Immature natural killer cell (primary cell): ENCODE data around the gene MFNG. TPM values are rescaled to one million over a fixed set of nuclear protein-coding genes. Genes with fewer than 3 reads are reported as not detected.

Experiments used
- DNase-seq, 3 donors: peaks; one replicate each; pipeline ENCODE4 v3.0.0; 2022; ENCODE audit warnings: mixed read lengths in 1 of 3
- H3K27ac Mint-ChIP-seq, 6 donors: one replicate each; pipeline ENCODE4 v1.8.0; 2020; ENCODE audit warnings: mixed read lengths in 6 of 6, mild to moderate bottlenecking in 5 of 6, inconsistent platforms in 4 of 6, moderate library complexity in 3 of 6
- H3K27me3 Mint-ChIP-seq, 3 donors: one replicate each; pipeline ENCODE4 v1.8.0; 2020 to 2021; ENCODE audit warnings: low read depth in 3 of 3, mild to moderate bottlenecking in 3 of 3, mixed read lengths in 3 of 3, moderate library complexity in 3 of 3, inconsistent platforms in 1 of 3
- H3K36me3 Mint-ChIP-seq, 3 donors: one replicate each; pipeline ENCODE4 v1.8.0; 2020; ENCODE audit warnings: mixed read lengths in 3 of 3, inconsistent platforms in 2 of 3, mild to moderate bottlenecking in 2 of 3
- H3K4me1 Mint-ChIP-seq, 2 donors: one replicate each; pipeline ENCODE4 v1.8.0; 2020; ENCODE audit warnings: inconsistent platforms in 2 of 2, mild to moderate bottlenecking in 2 of 2, mixed read lengths in 2 of 2, moderate library complexity in 1 of 2
- H3K4me3 Mint-ChIP-seq, 5 donors: one replicate each; pipeline ENCODE4 v1.8.0; 2020; ENCODE audit warnings: mild to moderate bottlenecking in 5 of 5, mixed read lengths in 5 of 5, inconsistent platforms in 3 of 5, moderate library complexity in 3 of 5
- H3K9me3 Mint-ChIP-seq, 6 donors: one replicate each; pipeline ENCODE4 v1.8.0; 2020; ENCODE audit warnings: mild to moderate bottlenecking in 6 of 6, mixed read lengths in 6 of 6, inconsistent platforms in 4 of 6, moderate library complexity in 3 of 6
- polyA plus RNA-seq, 3 donors: library from polyadenylated mRNA; unstranded; fragments of 300-500 nt; fragmentation: Illumina TruSeq; gene quantifications; one replicate each; pipeline ENCODE4 v1.2.3, GENCODE V29; 2021

MFNG gene
- polyA plus RNA-seq, 3 donors from 2014 or later: 235 to 361 (median 286) TPM

DNA sequence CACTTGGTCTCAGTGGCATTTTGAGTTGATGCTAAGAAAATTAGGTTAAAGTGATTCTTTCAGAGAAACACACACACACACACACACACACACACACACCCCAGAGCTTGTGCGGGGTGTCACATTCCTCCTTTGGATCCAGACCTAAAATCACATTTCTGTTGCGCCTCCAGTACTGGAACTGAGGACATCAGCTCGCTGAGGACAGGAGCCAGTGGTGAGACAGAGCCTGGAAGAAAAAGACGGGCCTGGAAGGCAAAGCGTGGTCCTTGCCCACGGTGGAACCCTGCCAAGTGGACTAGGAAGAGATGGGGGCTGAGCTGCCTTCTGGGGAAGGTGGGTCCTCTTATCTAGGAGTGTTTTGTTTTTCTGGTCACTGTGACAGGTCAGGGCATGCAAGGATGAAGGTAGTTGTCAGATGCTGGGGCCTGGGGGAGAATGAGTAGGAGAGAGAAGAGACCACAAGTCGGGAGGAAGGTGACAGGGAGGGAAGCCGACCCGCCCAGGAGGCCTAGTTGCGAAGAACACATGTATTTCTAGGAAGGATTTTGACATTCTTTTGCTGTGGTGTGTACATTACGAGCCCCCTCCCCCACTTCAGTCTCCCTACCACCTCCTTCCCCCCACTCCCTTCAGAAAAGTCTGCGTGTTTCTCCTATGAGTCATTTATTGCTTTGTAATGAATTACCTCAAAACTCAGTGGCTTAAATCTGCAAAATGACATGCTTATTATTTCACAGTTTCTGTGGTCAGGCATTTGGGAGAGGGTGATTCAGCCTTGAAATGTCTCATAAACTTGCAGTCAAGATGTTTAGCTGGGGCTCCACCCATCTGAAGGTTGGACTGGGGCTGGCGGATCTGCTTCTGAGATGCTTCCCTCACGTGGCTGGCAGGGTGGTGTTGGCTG lies 54.1 kb downstream of the MFNG start:
- Mint-ChIP-seq H3K27me3 (peaks cover 0 to 23% (median 5%) of the 10 kb centered on the region in 3 donors), H3K4me3 (no peak overlapping the region), H3K27ac (no peak overlapping the region), H3K9me3 (no peaks in the 10 kb centered on the region), H3K4me1 (peaks cover 0 to 4% of the 10 kb centered on the region in 2 donors), H3K36me3 (peaks cover 0 to 3% (median 0%) of the 10 kb centered on the region in 3 donors)
- DNase-seq: no peak

DNA sequence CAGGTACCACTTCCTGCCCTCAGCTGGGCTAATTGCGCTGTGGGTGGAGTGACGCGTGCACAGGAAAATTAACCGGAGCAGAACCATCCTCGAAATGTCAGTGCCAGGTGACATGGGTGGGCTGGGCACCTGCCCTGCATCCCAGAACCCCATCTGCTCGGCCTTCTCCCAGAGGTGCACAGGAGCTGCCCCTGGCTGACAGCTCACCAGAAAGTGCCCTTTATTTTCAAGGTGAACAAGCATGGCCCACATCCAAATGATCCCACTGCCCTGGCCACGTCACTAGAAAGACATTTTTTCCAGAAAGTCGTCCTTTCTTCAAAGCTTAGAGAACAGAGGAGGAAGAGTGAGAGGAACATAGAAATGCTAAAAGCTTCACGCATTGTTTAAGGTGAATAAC lies 54.8 kb downstream of the MFNG start:
- H3K9me3 Mint-ChIP-seq: no peaks in the 10 kb centered on the region
- H3K4me3 Mint-ChIP-seq: no peak overlapping the region
- no peak for DNase-seq
- peaks cover 0 to 3% (median 0%) of the 10 kb centered on the region in 3 donors for H3K36me3 Mint-ChIP-seq
- peaks cover 0 to 8% of the 10 kb centered on the region in 2 donors for H3K4me1 Mint-ChIP-seq
- no peak overlapping the region for H3K27ac Mint-ChIP-seq
- peaks cover 0 to 27% (median 9%) of the 10 kb centered on the region in 3 donors for H3K27me3 Mint-ChIP-seq

DNA sequence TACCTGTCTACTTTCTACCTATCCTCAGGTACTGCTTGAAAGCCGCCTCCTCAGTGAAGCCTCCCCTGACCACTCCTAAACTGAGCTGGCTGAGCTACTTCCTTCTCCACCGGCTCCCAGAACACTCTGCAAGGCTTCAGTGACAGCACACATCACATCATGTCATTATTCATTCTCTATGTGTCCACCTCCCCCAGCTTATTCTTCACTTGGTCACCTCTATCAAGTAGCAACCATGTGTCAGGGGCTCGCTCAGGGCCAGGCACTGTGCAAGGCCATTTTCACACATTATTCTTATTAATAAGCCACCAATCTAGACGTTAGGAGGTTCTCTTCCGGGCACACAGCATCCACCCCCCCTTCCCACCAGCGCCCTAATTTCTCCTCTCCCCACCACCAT lies 55.2 kb downstream of the MFNG start:
- peaks cover 0 to 12% of the 10 kb centered on the region in 2 donors for H3K4me1 Mint-ChIP-seq
- H3K4me3 Mint-ChIP-seq: no peak overlapping the region
- H3K27me3 Mint-ChIP-seq: peaks cover 4 to 31% (median 12%) of the 10 kb centered on the region in 3 donors
- H3K9me3 Mint-ChIP-seq: no peaks in the 10 kb centered on the region
- H3K27ac Mint-ChIP-seq: no peak overlapping the region
- peaks cover 0 to 3% (median 0%) of the 10 kb centered on the region in 3 donors for H3K36me3 Mint-ChIP-seq
- DNase-seq: no peak

DNA sequence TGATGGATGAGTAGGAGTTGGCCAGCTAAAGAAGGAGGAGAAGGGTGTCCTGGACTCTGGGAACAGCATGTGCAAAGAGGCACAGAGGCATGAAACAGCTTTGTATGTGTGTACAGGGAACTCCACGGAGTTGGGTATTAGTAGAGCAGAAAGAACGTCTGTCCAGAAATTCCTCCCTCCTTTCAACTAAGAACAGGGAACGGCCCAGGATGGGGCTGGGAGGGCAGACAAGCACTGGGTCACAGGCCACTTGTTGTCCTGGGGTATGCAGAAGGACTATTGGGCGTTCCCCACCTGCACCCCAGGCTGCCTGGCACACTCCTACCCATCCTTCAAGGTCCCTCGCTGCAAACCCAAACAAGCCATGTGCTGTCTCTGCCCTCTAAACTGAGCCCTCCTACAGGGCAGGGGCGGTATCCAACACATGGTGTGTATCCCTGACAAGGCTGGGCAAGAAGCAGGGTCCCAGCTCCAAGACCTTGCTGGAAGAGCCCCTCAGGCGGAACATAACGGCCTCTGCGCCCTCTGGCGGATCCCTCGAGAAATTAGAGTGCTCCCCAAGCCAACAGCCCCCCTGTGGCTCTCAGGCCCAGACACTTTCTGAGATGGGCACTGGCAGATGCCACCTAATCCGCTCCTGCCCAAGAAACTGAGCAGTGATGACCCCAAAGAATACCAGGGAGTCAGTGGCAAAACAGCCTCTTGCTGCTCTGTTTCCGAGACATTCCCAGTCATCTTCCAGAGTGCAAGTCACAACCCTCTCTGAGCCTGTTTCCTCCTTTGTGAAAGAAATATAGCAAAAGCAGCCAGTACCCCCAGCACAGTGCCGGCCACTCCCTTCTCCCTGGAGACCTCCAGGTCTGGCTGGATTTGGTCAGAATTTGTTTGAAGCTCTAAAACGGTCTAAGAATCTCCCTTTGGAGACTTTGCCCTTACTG lies 57.3 kb downstream of the MFNG start:
- DNase-seq: peak; percentile 42 to 62 (median 60)
- Mint-ChIP-seq H3K27ac (no peak overlapping the region), H3K9me3 (peaks cover 0 to 2% (median 0%) of the 10 kb centered on the region in 6 donors), H3K36me3 (peaks cover 0 to 3% (median 0%) of the 10 kb centered on the region in 3 donors), H3K4me1 (peaks cover 0 to 19% of the 10 kb centered on the region in 2 donors), H3K27me3 (peaks cover 4 to 36% (median 17%) of the 10 kb centered on the region in 3 donors), H3K4me3 (peak overlapping the region in 3 of 5 donors; percentile 7 to 32 (median 21))

DNA sequence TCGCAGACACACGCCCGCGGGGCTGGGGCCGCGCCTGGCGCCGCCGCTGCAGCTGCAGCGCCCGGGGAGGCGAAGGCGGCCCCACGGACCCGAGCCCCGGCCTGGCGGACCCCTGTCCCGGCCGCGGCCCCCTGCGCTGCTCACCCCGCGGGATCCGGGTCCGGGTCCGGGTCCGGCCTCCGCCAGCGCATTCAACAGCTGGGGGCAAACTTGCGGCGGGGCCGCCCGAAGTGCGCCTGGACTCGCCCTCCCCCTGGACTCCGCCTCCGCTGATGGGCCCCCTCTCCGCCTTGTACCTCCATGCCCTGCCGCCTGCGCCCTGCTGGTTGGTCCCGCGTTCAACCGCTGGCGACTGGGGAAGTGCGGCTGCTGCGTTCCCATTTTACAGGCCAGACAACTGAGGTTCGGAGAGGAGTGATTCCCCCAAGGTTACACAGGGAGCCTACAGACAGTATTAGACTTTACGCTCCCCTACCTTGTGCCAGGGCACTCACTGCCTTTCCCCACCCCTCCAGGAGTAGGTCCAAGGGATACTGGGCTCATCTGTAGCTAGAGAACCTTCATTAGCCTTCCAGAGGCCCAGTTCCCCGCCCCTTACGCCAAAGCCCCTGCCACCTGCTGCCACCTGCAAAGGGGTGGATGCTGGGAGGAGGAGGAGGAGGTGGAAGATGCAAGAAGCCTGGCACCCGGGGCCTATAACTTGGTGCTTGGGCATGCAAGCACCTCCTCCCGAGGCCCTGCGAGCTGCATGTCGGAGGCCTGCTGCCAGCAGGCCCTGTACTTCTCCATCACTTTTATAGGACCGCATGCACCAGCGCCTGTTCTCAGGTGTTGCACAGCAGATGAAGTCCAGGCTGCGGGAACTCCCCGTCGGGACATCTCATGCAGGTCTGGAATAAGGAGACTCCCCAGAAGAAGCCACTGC lies 58.2 kb downstream of the MFNG start:
- H3K27me3 Mint-ChIP-seq: peaks cover 4 to 36% (median 17%) of the 10 kb centered on the region in 3 donors
- H3K4me1 Mint-ChIP-seq: peaks cover 0 to 19% of the 10 kb centered on the region in 2 donors
- H3K27ac Mint-ChIP-seq: no peak overlapping the region
- peaks cover 0 to 2% (median 0%) of the 10 kb centered on the region in 6 donors for H3K9me3 Mint-ChIP-seq
- peak overlapping the region in 4 of 5 donors; percentile 27 to 60 (median 42) for H3K4me3 Mint-ChIP-seq
- no peak for DNase-seq
- H3K36me3 Mint-ChIP-seq: peaks cover 0 to 3% (median 0%) of the 10 kb centered on the region in 3 donors

DNA sequence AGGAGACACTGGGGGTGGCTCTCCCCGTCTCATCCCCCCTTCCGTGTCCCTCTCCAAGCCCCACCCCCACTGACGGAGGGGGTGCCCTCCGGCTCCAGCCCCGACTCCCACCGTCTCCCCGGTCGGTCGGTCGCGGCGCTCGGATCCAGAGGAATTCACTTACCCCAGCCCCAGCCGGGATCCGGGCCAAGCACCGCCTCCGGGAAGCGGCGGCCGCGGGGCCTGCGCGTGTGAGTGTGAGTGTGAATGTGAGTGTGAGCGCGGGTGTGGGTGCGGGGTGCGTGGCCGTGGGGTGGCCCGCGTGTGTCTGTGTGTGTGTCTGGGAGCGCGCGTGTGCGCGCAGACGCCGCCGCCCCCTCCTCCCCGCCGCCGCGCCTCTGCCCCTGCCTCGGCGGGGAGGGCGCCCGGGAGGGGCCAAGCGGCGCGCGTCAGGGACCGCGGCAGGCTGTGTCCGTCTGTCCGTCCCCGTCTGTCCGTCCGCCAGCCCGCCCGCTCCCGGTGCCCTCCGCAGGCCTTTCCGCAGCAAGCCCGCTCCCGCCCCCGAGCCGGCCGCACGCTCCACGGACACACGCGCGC lies 59.0 kb downstream of the MFNG start, which contains the start of gene ELFN2:
TSS of gene ELFN2 (minus strand) at position 345 of the 576 bp plus-strand sequence. CDS start 51,945 bp downstream, outside the sequence.
- no peaks in the 10 kb centered on the region for H3K36me3 Mint-ChIP-seq
- H3K27me3 Mint-ChIP-seq: peaks cover 4 to 35% (median 17%) of the 10 kb centered on the region in 3 donors
- H3K4me1 Mint-ChIP-seq: peaks cover 0 to 19% of the 10 kb centered on the region in 2 donors
- no peak within 1 kb of the TSS for H3K27ac Mint-ChIP-seq
- peaks cover 0 to 2% (median 0%) of the 10 kb centered on the region in 6 donors for H3K9me3 Mint-ChIP-seq
- DNase-seq: no peak
- H3K4me3 Mint-ChIP-seq: peak within 1 kb of the TSS; percentile 35 to 63 (median 60)

DNA sequence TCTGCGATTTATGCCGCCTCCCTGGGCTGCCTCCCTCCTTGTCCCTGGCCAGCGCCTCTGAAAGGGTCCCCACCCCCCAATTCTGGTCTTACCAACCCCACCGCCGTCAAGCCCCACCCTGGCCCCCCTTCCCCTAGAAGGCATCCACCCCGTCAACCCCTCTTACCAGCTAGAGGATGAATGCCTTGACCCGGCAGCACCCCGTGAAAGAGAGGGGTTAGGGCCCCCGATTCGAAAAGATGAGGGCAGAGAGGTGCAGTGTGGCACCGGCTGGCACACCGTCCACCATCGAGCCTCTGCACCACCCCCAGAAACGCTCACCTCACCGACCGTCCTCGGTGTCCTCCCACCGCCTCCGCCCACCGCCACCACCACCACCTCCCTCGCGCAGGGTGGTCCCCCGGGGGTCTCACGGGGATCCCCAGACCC lies 59.5 kb downstream of the MFNG start:
- Mint-ChIP-seq H3K27ac (no peak overlapping the region), H3K4me1 (peaks cover 0 to 19% of the 10 kb centered on the region in 2 donors), H3K27me3 (peaks cover 4 to 34% (median 17%) of the 10 kb centered on the region in 3 donors), H3K9me3 (peaks cover 0 to 2% (median 0%) of the 10 kb centered on the region in 6 donors), H3K4me3 (peak overlapping the region in 4 of 5 donors; percentile 41 to 63 (median 58)), H3K36me3 (no peaks in the 10 kb centered on the region)
- DNase-seq: no peak

DNA sequence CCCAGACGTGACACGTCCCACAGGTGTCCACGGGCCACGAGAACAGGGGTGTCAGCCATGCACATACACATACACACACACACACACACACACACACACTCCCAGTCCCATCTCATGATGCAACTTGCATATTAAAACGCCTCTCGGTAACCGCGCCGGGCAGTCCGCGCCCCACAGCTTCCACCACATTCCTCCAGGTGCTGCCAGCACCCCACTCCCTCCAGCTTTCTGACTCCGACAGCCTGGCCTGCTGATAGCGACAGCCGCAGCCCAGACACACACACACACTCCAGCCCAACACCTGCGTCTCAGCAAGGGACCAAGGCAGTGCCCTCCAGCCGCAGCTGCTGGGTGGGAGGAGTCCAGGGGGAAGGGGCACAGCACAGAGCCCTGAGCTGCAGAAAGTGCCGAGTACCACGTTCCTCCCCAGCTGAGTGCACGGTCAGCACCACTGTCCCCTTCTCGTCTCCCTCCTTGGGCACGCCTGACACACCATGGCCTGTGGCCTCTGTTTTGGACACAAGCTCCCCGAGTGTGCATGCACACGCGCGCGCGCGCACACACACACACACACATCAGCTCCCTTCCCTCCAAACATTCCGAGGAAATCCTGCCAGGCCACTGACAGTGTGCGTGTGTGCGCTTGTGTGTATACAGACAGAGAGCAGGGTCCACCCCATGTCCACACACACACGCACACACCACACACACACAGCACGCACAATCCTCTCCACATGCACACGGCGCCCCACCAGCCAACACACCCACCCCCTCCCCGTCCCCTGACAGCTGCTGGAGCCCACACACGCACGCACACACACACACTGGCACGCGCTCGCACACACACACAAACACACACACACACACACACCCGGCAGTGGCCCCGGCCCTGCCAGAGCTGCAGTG lies 60.1 kb downstream of the MFNG start:
- peak overlapping the region; percentile 35 to 63 (median 56) for H3K4me3 Mint-ChIP-seq
- peaks cover 0 to 19% of the 10 kb centered on the region in 2 donors for H3K4me1 Mint-ChIP-seq
- H3K9me3 Mint-ChIP-seq: peaks cover 0 to 2% (median 0%) of the 10 kb centered on the region in 6 donors
- H3K27ac Mint-ChIP-seq: no peak overlapping the region
- DNase-seq: no peak
- peaks cover 6 to 36% (median 17%) of the 10 kb centered on the region in 3 donors for H3K27me3 Mint-ChIP-seq
- H3K36me3 Mint-ChIP-seq: no peaks in the 10 kb centered on the region

DNA sequence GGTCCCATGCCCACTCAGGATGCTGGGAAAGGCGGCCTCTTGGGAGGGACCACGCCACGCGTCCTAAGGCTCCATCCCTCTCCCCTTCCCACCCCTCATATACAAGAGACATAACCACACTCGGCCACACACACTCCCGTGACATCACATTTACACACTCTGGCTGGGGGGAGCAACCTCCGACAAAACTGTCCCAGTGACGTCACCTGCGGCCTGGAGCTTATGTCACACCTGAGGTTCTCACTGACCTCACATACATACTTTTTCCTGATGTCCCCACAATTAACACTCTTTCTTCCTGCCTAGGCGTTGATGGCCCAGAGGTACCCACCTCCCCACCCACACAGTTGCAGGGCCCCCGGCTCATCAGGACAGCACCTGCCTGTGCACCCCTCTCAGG lies 60.8 kb downstream of the MFNG start:
- H3K4me1 Mint-ChIP-seq: peaks cover 5 to 24% of the 10 kb centered on the region in 2 donors
- peaks cover 0 to 2% (median 0%) of the 10 kb centered on the region in 6 donors for H3K9me3 Mint-ChIP-seq
- H3K36me3 Mint-ChIP-seq: no peaks in the 10 kb centered on the region
- no peak overlapping the region for H3K27ac Mint-ChIP-seq
- H3K4me3 Mint-ChIP-seq: peak overlapping the region in 1 of 5 donors; percentile 56
- peaks cover 7 to 30% (median 17%) of the 10 kb centered on the region in 3 donors for H3K27me3 Mint-ChIP-seq
- DNase-seq: no peak

DNA sequence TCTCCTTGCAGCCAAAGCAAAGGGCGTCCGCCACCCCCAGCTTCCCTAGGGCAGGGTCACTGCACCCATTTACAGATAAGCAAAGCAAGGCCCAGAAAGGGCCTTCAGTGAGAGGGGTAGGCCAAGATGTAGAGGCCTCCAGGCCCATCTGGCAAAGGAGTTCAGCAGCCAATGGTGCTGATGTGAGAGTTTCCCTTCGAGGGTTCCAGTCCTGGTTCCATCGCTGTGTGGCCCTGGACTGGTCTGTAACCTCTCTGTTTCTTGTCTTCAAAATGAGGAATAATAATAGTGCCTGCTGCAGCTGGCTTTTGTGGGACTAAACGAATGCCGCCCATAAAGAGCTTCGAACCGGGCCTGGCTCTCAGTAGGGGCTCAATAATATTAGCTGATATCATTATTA lies 62.9 kb downstream of the MFNG start:
- H3K36me3 Mint-ChIP-seq: no peaks in the 10 kb centered on the region
- H3K27me3 Mint-ChIP-seq: peaks cover 15 to 24% (median 17%) of the 10 kb centered on the region in 3 donors
- peaks cover 18 to 36% of the 10 kb centered on the region in 2 donors for H3K4me1 Mint-ChIP-seq
- DNase-seq: no peak
- H3K4me3 Mint-ChIP-seq: no peak overlapping the region
- H3K9me3 Mint-ChIP-seq: peaks cover 0 to 2% (median 0%) of the 10 kb centered on the region in 6 donors
- H3K27ac Mint-ChIP-seq: no peak overlapping the region

DNA sequence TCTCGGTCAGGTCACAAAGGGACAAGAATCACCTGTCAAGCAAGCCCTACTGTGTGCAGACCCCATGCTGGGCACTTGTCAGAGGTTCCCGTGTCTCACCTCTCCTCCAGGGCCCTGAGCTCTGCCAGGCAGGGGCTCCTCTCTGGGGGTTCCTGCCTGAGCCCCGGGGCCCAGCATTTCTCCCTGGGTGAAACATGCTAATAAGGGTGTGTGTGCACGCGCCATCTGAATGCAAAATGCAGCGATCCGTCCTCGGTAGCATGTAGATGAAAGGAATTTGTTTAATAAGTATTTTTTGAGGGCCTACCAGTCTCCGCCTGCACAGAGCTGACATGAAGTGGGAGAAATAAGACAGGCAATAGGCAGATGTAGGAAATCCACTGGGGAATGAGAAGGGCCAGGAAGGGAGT lies 64.7 kb downstream of the MFNG start:
- Mint-ChIP-seq H3K36me3 (no peaks in the 10 kb centered on the region), H3K4me1 (peaks cover 27 to 41% of the 10 kb centered on the region in 2 donors), H3K27me3 (peaks cover 23 to 25% (median 23%) of the 10 kb centered on the region in 3 donors), H3K27ac (no peak overlapping the region), H3K9me3 (peaks cover 0 to 2% (median 0%) of the 10 kb centered on the region in 6 donors), H3K4me3 (peak overlapping the region in 2 of 5 donors; percentile 7 to 49)
- no peak for DNase-seq
